Measurements from ENCODE around the gene DUOXA2.

Gene DUOXA2

GRCh38 chr15:45143946-45144345 is 29.8 kb downstream of the DUOXA2 start:
- Histone ChIP-seq H3K4me2 (ENCODE audit: low read depth, low read length, poor library complexity, severe bottlenecking) (no peak overlapping the region), H3K27me3 (ENCODE audit: low read length) (no peaks in the 10 kb centered on the region), H3K27ac (ENCODE audit: low read depth, low read length) (no peak overlapping the region), H3F3A (ENCODE audit: insufficient read depth) (no peaks in the 10 kb centered on the region), H3K9ac (ENCODE audit: low read length) (no peak overlapping the region), H3K4me3 (ENCODE audit: insufficient read depth, low read length, poor library complexity, severe bottlenecking) (no peak overlapping the region), H3K36me3 (ENCODE audit: low read length) (no peaks in the 10 kb centered on the region), H2AFZ (ENCODE audit: low read depth, low read length, severe bottlenecking) (no peak overlapping the region), H3K79me2 (ENCODE audit: insufficient read depth, low read length) (no peaks in the 10 kb centered on the region), H4K20me1 (ENCODE audit: low read depth, low read length) (no peaks in the 10 kb centered on the region), H3K9me2 (replicated peaks; ENCODE audit: insufficient read depth, low read length) (no peaks in the 10 kb centered on the region), H3K9me3 (ENCODE audit: insufficient read depth, low read length) (no peaks in the 10 kb centered on the region)
- TF ChIP-seq CTCF (IDR thresholded peaks at IDR 0.05; ENCODE audit: insufficient read depth, low read length, poor library complexity, severe bottlenecking) (no peak), EZH2phosphoT487 (conservative IDR thresholded peaks at IDR 0.05; ENCODE audit: low read length) (no peak)

DNA sequence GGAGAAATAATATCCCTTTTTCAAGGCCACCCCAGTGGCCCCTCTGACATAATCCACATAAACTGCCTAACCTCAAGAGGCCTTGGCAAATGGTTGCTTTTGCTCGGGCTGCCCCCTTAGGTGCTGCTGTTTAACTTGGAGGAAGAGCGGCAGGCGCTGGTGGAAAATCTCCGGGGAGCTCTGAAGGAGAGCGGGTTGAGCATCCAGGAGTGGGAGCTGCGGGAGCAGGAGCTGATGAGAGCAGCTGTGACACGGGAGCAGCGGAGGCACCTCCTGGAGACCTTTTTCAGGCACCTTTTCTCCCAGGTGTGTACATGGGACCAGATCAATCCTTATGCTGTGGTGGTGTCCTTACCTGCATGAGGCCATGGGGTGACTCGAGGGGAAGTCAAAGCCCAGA is 30.6 kb downstream of the DUOXA2 start:
- no peaks in the 10 kb centered on the region for H3K9me2 ChIP-seq (replicated peaks; ENCODE audit: insufficient read depth, low read length)
- no peak for TF ChIP-seq CTCF (IDR thresholded peaks at IDR 0.05; ENCODE audit: insufficient read depth, low read length, poor library complexity, severe bottlenecking)
- no peak for TF ChIP-seq EZH2phosphoT487 (conservative IDR thresholded peaks at IDR 0.05; ENCODE audit: low read length)

GRCh38 chr15:45146405-45146804 is 32.3 kb downstream of the DUOXA2 start:
- Histone ChIP-seq H3K36me3 (ENCODE audit: low read length) (no peaks in the 10 kb centered on the region), H3K9ac (ENCODE audit: low read length) (no peak overlapping the region), H3K9me3 (ENCODE audit: insufficient read depth, low read length) (no peaks in the 10 kb centered on the region), H3K9me2 (replicated peaks; ENCODE audit: insufficient read depth, low read length) (no peaks in the 10 kb centered on the region), H3K27me3 (ENCODE audit: low read length) (no peaks in the 10 kb centered on the region), H3K4me2 (ENCODE audit: low read depth, low read length, poor library complexity, severe bottlenecking) (no peak overlapping the region), H3K27ac (ENCODE audit: low read depth, low read length) (no peak overlapping the region), H4K20me1 (ENCODE audit: low read depth, low read length) (no peaks in the 10 kb centered on the region), H3F3A (ENCODE audit: insufficient read depth) (no peaks in the 10 kb centered on the region), H3K4me3 (ENCODE audit: insufficient read depth, low read length, poor library complexity, severe bottlenecking) (no peak overlapping the region), H3K79me2 (ENCODE audit: insufficient read depth, low read length) (no peaks in the 10 kb centered on the region), H2AFZ (ENCODE audit: low read depth, low read length, severe bottlenecking) (no peak overlapping the region)
- TF ChIP-seq EZH2phosphoT487 (conservative IDR thresholded peaks at IDR 0.05; ENCODE audit: low read length), result no peak
- no peak for TF ChIP-seq CTCF (IDR thresholded peaks at IDR 0.05; ENCODE audit: insufficient read depth, low read length, poor library complexity, severe bottlenecking)

More for the DNA sequence above, 30.6 kb downstream of the DUOXA2 start:
- Histone ChIP-seq H3K27me3 (ENCODE audit: low read length) (no peaks in the 10 kb centered on the region), H3K27ac (ENCODE audit: low read depth, low read length) (no peak overlapping the region), H3K4me3 (ENCODE audit: insufficient read depth, low read length, poor library complexity, severe bottlenecking) (no peak overlapping the region), H3K79me2 (ENCODE audit: insufficient read depth, low read length) (no peaks in the 10 kb centered on the region), H3K36me3 (ENCODE audit: low read length) (no peaks in the 10 kb centered on the region), H3K9ac (ENCODE audit: low read length) (no peak overlapping the region), H3K4me2 (ENCODE audit: low read depth, low read length, poor library complexity, severe bottlenecking) (no peak overlapping the region), H3K9me3 (ENCODE audit: insufficient read depth, low read length) (no peaks in the 10 kb centered on the region), H2AFZ (ENCODE audit: low read depth, low read length, severe bottlenecking) (no peak overlapping the region), H3F3A (ENCODE audit: insufficient read depth) (no peaks in the 10 kb centered on the region), H4K20me1 (ENCODE audit: low read depth, low read length) (no peaks in the 10 kb centered on the region)

Data from SU-DHL-6 (cell line).